ENCODE results near the gene GPR150. TPM values are rescaled to one million over a fixed set of nuclear protein-coding genes. Genes with fewer than 3 reads are reported as not detected.

GPR150 gene
- total RNA-seq, 2 donors from 2014 or later = 3.3 to 6.0 TPM

GRCh38 chr5:95590880-95591279 lies 29.0 kb upstream of the GPR150 start:
- ATAC-seq = no peak
- Histone ChIP-seq H3K4me1 (peaks cover 4% of the 10 kb centered on the region), H3K27ac (no peak overlapping the region), H3K36me3 (replicated peaks in 1 of 2; ENCODE audit: insufficient read depth in 1 of 2, low read depth in 2 of 2) (no peaks in the 10 kb centered on the region), H3K4me3 (no peak overlapping the region), H3K27me3 (no peaks in the 10 kb centered on the region), H3K9me3 (no peaks in the 10 kb centered on the region)
- DNase-seq = no peak
- 81 to 93% methylated on average over 1 of the region's 1 CpG for WGBS, 2 donors
- no peak for TF ChIP-seq POLR2A (IDR thresholded peaks at IDR 0.05)
- no peak for TF ChIP-seq CTCF (IDR thresholded peaks at IDR 0.05)
- intact Hi-C loops (cut with DNase I) = no loop called here

DNA sequence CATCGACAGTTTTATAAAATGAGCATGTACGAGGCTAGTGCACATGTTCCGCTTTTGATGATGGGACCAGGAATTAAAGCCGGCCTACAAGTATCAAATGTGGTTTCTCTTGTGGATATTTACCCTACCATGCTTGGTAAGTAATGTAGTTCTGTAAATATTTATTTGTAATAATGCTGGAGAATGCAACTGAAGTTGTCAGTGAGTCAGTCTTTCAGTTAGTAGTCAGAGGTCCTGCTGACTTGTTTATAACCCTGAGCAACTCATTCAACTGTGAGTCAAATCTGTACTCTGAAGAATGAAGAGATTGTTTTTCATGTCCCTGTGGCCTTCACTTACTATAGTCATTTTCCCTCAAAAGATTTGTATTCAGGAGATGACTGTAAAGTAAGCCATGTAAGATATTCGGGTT lies 28.4 kb upstream of the GPR150 start:
- H3K27me3 ChIP-seq = no peaks in the 10 kb centered on the region
- H3K4me3 ChIP-seq = no peak overlapping the region
- no peak for TF ChIP-seq POLR2A (IDR thresholded peaks at IDR 0.05)
- no peak for TF ChIP-seq CTCF (IDR thresholded peaks at IDR 0.05)
- H3K27ac ChIP-seq = no peak overlapping the region
- WGBS, 2 donors = 89 to 95% methylated on average over 5 of the region's 5 CpGs
- intact Hi-C loops (cut with DNase I) = no loop called here
- no peaks in the 10 kb centered on the region for H3K9me3 ChIP-seq
- no peak for ATAC-seq
- no peak for DNase-seq
- peaks cover 7% of the 10 kb centered on the region for H3K4me1 ChIP-seq
- no peaks in the 10 kb centered on the region for H3K36me3 ChIP-seq (replicated peaks in 1 of 2; ENCODE audit: insufficient read depth in 1 of 2, low read depth in 2 of 2)

GRCh38 chr5:95595289-95595931 lies 24.5 kb upstream of the GPR150 start:
- Histone ChIP-seq H3K36me3 (replicated peaks in 1 of 2; ENCODE audit: insufficient read depth in 1 of 2, low read depth in 2 of 2) (no peaks in the 10 kb centered on the region), H3K27me3 (no peaks in the 10 kb centered on the region), H3K4me3 (no peak overlapping the region), H3K9me3 (no peaks in the 10 kb centered on the region), H3K27ac (no peak overlapping the region), H3K4me1 (peaks cover 7% of the 10 kb centered on the region)
- TF ChIP-seq POLR2A (IDR thresholded peaks at IDR 0.05) (no peak), CTCF (IDR thresholded peaks at IDR 0.05) (no peak)
- ATAC-seq (no peak), DNase-seq (peak; percentile 30 to 47 (median 37))
- WGBS, 2 donors = 68 to 90% methylated on average over 3 of the region's 3 CpGs
- intact Hi-C loops (cut with DNase I) = no loop called here

DNA sequence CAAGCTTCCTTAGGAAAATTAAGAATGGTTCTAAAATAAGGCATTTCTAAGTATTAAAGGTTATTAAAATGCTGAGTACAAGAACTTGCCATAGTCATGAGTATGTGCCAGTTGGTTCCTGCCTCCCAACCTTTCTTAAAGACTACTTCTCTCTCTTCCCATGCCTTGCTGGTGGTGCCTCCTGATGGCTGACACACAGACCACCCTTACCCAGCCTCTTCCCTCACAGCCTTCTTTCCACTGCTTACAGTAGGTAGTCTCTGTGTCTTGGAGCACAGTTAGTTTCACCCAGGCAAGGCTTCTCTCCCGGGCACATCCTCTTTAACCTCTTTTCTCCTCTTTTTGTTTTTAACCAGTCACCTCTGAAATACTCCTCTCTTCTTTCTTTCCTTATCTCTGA lies 20.6 kb upstream of the GPR150 start:
- Histone ChIP-seq H3K9me3 (no peaks in the 10 kb centered on the region), H3K27me3 (no peaks in the 10 kb centered on the region), H3K4me1 (peaks cover 7% of the 10 kb centered on the region), H3K4me3 (no peak overlapping the region), H3K36me3 (replicated peaks in 1 of 2; ENCODE audit: insufficient read depth in 1 of 2, low read depth in 2 of 2) (no peaks in the 10 kb centered on the region), H3K27ac (no peak overlapping the region)
- TF ChIP-seq CTCF (IDR thresholded peaks at IDR 0.05) (no peak), POLR2A (IDR thresholded peaks at IDR 0.05) (no peak)
- 91 to 95% methylated on average over 1 of the region's 1 CpG for WGBS, 2 donors
- ATAC-seq = no peak
- no peak for DNase-seq
- intact Hi-C loops (cut with DNase I) = no loop called here

DNA sequence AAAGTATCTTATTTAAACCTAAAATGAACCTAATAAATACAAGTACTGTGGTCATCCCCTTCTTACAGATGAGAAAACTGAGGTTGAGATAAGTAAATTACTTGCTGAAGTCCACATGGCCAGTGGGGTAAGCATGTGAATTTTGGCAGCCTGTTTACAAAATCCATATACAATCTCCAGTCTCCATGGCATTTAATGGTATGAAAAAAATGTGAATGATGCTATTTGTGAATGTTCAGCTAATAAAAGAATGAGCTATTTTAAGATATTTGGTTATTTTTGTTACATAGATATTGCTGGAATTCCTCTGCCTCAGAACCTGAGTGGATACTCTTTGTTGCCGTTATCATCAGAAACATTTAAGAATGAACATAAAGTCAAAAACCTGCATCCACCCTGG lies 19.3 kb upstream of the GPR150 start:
- Histone ChIP-seq H3K9me3 (no peaks in the 10 kb centered on the region), H3K4me3 (no peak overlapping the region), H3K27ac (no peak overlapping the region), H3K4me1 (peaks cover 7% of the 10 kb centered on the region), H3K27me3 (no peaks in the 10 kb centered on the region), H3K36me3 (replicated peaks in 1 of 2; ENCODE audit: insufficient read depth in 1 of 2, low read depth in 2 of 2) (no peaks in the 10 kb centered on the region)
- DNase-seq (no peak), ATAC-seq (no peak)
- 95 to 100% methylated on average over 1 of the region's 1 CpG for WGBS, 2 donors
- intact Hi-C loops (cut with DNase I) = no loop called here
- TF ChIP-seq POLR2A (IDR thresholded peaks at IDR 0.05) = no peak
- no peak for TF ChIP-seq CTCF (IDR thresholded peaks at IDR 0.05)

All from body of pancreas (tissue), 4 donors.